Epidermal melanocyte (primary cell): ENCODE results near the gene LCN1.

Experiments
- DNase-seq: peaks from one replicate; pipeline ENCODE4 v3.0.0; 2011; ENCODE audit warnings: low spot score; ENCODE audit not compliant: insufficient read length

Gene LCN1

GRCh38 chr9:135565636-135566035 lies 44.4 kb downstream of the LCN1 start:
- no peak for DNase-seq

GRCh38 chr9:135566552-135566951 lies 45.3 kb downstream of the LCN1 start:
- no peak for DNase-seq

DNA sequence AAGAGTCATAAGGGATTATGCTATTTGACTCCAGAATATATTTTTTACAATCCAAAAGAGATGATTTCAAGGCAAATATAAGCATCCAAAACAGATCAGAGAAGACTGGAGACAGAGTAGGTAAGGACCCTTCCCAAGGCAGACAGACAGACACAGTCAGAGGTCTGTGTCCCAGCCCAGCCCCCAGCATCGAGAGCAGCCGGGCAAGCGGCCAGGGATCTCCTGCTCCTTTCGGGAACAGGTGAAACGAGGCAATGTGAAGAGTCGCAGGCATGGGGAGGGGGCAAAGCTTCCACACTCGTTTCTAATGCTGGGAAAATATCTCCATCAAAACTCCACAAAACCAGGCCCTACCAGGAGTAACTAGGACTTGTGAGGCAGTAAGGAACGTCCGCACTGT lies 46.1 kb downstream of the LCN1 start:
- DNase-seq: no peak

- no peak for DNase-seq
Measured at GRCh38 chr9:135568026-135568425, 46.8 kb downstream of the LCN1 start.

- no peak for DNase-seq
Measured at GRCh38 chr9:135570456-135570855, 49.2 kb downstream of the LCN1 start.

GRCh38 chr9:135572233-135572632 lies 51.0 kb downstream of the LCN1 start:
- DNase-seq: no peak

- no peak for DNase-seq
Measured at GRCh38 chr9:135573124-135573523, 51.9 kb downstream of the LCN1 start.

DNA sequence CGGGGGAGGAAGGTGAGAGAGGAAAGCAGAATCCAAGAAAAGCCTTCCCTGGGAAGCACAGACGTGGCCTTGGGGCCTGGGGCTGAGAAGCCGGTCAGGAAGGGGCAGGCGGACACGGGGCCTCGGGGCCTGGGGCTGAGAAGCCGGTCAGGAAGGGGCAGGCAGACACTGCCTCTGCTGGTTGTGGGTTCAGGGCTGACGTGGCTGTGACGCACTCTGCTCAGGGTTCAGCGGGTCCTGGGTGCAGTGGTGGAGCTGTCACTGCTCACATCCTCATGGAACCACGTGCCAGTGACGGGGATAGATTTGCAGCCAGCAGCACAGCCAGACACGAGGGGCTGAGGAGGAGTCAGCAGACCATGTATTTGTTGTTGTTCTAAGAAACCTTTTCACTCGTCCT lies 53.1 kb downstream of the LCN1 start:
- no peak for DNase-seq

DNA sequence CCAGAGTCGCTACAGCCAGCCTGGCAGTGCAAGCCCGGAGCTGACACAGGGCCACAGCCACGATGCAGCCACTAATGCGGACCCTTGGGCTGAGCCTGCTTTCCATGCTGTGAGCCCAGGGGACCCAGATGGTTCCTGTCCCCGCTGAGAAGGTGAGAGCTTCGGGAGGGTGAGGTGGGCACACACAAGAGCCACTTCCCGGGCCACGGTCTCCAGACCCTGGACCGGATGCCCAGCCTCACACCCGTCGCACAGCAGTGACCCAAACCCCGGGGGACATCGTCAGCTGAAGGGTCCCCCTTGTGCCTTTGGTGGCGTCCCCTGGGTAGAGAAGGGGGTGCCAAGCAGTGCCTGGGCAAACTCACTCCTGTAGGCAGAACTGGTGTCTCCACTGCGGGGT lies 53.7 kb downstream of the LCN1 start:
- DNase-seq: no peak
